GM19468 (cell line): ENCODE measurements around the gene CIBAR2.

Experiments used
- ATAC-seq: cut with Tn5 transposase; IDR thresholded peaks from one replicate; pipeline ENCODE4 v1.9.1; 2021; ENCODE audit warnings: mild to moderate bottlenecking, moderate library complexity, moderate number of reproducible peaks; ENCODE audit not compliant: unreplicated experiment; ENCODE audit errors: extremely low read depth

Gene CIBAR2

DNA sequence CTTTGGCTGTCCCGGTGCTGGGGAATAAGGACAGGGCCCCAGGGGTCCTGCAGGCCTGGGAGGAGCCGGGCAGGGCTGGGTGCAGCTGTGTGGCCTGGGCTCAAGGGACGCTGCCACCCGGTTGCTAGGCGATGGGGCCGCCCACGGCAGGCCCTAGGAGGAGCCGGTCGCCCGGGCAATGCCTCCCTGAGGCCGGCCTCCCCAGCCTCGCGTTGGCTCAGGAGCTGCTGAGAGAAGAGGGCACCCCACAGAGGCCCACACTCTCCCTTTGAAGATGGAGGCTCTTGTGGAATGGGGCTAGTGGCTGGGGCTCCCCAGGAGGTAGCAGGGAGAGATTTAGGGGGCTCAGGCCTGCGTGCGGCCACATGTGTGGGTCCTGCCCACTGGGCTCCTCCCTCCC lies at the start of gene CIBAR2:
TSS of gene CIBAR2 (minus strand) at position 109 of the 400 bp plus-strand sequence. CDS start 120 bp downstream, outside the sequence.
- no peak for ATAC-seq

DNA sequence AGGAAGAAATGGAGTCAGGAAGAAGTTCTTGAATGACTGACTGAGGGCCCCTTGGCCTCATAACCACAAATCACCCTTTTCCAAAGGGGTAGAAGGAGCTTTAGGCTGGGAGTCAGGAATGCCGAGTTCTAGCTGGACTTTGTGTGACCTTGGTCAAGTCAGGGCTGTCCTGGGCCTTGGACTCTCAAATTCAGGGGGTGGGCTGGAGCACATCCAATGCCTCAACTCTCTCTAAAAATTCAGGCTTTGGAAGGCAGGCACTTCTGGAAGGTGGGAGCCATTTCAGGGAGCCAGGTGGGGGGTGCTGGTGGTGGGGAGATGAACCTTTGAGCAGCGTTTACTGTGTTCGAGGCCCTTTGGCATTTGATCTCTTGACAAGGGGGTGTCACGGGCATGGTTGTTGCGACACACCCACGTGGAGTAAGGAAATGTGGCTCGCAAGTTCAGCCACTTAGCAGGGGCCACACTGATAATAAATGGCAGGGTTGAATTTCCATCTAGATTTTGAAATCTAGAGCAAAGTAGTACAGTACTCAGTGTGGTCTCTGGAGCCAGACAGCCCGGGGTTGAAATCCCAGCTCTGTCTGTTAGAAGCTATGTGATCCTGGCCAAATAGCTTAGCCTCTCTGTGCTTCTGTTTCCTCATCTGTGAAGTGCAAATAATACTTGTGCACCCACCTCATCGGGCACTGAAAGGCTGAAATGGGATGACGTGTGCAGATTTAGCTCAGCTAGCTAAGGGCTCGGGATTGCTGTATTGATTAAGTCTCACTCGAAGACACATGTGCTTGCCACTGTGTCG lies 47.1 kb upstream of the CIBAR2 start:
- no peak for ATAC-seq

DNA sequence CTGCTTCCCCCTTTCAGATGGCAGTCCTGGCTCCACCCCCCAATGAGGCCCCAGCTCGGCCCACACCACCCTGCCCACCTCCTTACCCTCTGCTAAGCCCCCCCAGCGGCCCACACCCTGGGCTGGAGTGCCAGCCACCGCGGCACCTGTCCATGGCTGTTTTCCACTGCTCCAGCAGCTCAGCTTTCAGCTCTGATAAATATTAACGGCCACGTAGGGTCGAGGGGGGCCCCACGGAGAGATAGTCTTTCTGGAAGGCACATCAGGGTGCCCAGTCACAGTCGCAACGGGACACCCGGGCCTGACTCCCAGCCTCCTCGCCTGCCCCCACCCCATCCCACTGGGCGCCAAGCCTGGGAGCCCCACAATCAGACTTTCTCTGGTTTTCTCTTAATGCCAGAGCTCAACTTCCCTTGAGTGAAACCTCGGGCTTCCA lies 46.5 kb upstream of the CIBAR2 start:
- no peak for ATAC-seq

DNA sequence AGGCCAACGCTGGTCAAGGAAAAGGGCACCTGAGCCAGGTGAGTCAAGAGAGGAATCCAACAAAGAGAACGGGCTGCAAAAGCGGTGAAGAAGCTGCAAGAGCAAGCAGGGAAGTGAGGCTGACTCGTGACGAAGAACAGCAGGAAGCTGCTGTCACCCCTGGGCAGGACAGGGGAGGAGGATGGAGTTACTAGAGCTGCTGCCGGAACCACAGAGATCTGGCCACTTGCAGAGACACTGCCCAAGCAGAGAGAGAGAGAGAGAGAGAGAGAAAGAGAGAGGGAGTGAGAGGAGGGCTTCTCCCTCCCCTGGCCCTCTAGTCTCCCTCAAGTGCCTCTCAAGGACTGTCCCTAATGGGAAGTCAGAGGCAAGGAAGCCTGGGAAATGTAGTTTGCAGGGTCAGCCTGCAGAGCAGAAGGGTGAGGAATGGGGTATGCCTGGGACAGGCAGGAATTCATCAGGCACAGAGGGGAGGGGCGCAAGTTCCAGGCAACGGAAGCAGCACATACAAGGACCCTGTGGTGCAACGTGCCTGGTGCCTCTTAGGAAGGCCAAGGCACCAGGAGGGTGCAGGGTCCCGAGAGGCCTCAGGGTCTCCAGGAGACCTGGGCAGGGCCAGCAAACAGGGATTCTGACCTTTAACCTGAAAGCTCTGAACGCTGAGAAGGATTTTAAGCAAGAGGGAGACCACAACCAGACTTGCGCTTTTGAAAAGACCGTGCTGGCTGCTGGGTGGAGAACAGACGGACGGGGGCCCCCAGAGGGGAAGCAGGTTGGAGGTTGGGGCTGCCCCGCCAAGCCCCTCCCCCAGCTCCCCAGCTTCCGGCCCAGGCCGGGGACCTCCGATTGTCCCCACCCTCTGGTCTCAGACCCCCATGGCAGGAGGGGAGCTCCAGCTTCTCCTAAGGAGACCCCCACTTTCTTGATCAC lies 45.8 kb upstream of the CIBAR2 start:
- ATAC-seq, result no peak

DNA sequence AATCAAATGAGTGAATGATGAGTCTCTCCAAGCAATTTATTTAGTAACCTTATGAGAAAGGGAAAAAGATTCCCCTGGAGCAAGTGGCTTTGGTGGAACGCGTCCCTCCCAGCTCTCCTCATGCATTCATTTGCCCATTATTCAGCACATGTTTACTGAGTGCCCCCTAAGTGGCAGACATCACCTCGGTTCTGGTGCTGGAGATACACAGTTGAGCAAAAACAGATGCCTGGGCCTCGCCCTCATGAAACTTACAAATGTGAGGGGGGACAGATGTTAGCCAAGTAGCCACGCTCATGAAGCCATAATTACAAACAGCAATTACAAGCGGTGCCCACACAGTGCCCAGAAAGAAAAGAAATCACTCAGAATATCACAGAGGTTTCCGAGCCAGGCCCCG lies 45.1 kb upstream of the CIBAR2 start:
- no peak for ATAC-seq

DNA sequence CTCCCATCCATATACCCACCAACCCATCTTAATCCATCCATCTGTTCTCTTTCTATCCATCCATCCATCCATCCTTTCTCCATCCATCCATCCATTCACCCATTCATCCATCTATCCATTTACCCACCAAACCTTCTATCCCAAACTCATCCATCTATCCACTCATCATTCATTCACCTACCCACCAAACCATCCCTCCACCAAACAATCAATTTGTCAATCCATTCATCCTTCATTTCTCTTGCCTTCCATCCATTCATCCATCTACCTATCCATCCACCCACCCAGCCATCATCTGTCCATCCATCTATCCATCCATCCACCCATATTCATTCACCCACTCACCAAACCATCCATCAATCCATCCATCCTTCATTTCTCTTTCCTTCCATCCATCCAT lies 44.6 kb upstream of the CIBAR2 start:
- no peak for ATAC-seq

DNA sequence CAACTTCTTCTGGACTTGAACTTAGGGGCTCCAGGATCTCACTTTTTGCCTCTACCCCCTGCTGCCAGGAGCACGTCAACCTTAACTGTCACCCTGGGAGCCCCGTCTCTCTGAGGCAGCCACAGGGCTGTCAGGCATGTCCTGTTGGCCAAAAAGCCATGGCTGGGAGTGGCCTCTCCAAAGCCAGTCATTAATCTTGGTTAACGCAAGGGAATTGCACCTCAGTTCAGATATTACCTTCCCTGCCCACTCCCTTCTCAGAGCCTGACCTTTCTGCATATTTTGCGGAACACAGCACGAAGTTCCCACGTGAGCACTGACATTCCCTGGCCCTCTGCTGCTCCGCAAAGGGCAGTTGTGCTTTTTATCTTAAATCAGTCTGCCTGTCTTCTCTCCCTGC lies 44.2 kb upstream of the CIBAR2 start:
- ATAC-seq, result no peak

DNA sequence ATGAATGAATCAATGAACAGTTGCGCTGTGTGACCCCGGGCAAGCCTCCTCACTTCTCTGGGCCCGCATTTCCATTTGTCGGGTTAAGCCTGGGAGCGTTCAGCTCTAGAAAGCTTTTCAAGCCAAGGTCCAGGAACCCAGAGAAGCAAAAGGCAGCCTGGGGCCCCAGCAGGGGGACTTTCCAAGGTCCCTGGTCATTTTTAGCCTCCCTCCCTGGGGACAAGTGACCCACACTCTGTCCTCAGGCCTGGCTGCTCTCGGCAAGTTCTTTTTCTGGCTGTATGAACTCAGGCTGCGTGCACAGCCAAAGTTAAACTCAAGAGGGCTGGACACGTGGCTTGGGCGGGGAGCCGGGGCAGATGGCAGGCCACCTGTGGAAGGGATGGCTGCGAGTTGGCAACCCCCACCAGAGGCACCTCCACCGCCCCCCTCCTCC lies 41.4 kb upstream of the CIBAR2 start:
- no peak for ATAC-seq

DNA sequence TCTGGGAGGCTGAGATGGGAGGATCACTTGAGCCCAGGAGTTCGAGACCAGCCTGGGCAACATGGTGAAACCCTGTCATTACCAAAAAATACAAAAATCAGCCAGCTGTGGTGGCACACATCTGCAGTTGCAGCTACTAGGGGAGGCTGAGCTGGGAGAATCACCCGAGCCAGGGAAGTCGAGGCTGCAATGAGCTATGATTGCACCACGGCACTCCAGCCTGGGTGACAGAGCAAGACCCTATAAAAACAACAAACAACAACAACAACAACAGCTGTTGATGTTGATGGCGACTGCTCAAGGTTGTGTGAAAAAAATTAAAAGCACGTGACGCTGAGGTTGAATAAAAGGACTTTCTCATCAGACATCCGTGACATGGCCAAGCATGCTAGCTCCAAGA lies 40.8 kb upstream of the CIBAR2 start:
- ATAC-seq, result no peak

DNA sequence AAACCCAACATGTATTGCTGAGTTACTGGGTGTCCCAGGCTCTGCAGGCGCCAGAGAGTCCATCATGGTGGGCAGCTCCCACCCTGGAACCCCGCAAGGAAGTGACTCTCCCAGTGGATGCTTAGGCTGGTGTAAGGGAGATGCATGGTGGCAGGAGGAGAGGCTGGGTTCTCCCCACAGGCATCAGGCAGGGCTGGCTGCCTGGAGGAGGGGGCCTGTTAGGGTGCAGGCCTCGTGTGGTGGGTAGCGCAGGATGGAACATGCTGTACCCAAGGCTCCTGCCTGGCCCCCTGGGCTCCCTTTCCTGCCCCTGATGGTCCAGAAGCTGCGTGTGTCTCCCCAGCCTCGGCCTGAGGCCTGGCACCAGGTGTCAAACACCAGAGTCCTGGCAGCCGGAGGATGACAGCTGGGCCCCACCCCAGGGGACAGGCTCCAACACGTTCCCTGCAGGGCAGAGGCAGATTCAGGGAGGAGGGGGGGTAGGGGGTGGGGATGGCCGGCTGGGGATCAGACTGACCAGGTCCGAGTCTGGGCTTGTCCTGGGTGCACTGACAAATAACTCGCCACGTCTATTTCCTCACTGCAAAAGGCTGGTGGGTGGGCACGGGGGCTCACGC lies 40.2 kb upstream of the CIBAR2 start:
- no peak for ATAC-seq

DNA sequence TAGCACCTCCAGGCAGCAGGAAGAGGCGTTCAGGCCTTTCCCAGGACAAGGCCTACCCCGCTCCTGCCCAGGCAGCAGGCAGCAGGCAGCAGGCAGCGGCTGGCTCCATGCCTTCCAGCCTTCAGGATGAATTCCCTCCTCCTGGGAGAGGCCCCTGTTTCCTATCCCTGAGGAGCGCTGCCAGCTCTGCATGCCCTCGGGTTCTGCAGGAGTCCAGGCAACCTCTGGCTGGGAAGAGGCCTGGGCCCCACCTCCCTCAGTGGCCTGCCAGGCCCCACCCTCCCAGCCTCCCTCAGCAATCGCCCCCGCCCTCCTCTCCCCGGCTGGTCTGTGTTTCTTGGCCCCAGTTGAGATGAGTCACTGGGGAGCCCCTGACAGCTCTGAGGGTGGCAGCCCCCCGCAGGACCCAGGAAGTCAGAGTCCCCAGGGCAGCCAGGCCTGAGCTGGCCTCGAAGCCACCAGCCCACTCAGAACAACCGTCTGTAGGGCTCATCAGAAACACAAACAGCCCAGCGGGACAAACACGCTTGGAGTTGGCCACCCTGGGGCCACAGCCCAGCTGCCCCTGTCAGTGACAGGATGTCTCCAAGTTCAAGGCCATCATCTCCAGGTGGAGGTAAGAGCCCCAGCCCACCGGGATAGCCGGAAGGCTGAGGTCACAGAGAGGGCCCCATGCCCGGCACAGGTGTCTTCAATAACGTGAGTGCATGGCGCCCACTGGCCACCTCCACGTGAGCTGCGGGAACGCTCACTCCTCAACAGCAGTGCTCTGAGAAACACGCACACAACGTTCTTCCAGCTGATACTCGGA lies 39.5 kb upstream of the CIBAR2 start:
- no peak for ATAC-seq

DNA sequence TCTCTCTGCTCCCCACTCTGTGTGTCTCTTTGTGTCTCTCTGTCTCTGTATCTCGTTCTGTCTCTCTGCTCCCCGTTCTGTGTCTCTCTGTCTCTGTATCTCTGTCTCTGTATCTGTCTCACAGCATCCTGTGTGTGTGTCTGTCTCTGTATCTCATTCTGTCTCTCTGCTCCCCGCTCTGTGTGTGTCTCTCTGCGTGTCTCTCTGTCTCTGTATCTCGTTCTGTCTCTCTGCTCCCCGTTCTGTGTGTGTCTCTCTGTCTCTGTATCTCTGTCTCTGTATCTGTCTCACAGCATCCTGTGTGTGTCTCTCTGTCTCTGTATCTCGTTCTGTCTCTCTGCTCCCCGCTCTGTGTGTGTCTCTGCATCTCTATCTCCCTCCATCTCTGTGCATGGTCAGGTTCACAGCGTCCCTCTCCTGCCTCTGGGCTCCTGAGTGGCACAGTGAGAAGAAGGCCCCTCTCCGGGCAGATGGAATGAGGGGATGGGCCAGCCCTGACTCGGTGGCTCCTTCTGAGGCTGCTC lies 38.9 kb upstream of the CIBAR2 start:
- no peak for ATAC-seq

DNA sequence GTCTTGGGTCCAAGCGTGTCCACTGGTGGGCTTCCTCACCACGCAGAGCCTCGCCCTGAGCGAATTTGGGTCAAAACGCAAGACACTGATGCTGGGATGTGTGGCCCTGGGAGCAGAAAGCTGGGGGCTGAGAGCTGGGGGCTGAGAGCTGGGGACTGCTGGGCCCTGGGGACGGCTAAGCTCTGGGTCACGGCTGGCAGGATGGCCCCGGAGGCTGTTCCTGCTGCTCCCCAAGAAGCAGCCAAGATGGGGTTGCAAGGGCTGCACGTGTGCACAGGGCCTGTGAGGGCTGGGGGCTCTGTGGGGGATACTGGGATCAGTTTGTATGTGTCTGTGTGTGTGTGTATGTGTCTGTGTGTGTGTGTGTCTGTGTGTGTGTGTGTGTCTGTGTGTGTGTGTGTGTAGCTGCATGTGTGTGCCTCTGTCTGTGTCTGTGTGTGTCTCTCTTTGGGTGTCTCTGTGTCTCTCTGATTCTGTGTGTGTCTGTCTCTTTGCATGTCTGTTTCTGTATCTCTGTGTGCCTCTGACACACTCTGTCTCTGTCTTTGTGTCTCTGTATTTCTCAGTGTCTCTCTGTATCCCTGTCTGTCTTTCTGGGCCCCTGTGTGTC lies 38.2 kb upstream of the CIBAR2 start:
- ATAC-seq, result no peak

DNA sequence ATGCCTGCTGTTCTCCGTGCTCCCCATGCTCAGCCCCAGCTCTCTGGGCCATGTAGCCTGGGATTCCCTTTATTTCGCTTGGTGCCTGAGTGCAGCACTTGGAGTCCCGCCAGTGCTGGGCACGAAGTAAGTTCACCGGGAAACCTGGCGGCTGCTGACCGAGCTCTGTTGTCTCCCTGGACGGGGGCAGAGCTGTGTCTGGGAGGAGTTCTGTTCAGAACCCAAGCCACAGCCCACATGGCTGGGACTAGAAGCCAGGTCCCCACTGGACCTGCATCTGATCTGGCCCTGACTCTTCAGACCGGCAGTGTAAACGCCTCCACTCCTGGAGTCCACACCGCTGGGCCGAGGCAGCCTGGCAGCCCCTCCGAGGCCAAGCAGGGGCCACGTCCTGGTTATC lies 37.5 kb upstream of the CIBAR2 start:
- ATAC-seq, result no peak

DNA sequence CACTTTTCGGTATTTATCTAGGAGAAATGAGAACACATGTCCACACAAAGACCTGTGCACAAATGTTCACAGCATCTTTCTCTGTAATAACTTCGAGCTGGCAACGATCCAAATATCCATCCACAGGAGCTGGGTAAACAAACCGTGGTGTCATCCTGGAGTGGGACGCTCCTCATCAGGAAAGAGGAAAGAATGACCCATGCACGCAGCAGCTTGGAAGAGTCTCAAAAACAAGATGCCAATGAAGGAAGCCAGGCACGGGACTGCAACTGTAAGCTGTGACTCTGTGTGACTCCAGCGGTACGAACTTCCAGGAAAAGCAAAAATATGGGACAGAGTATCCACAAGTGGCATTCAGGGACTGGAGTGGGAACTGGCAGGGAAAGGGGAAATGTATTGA lies 36.7 kb upstream of the CIBAR2 start:
- ATAC-seq, result no peak

DNA sequence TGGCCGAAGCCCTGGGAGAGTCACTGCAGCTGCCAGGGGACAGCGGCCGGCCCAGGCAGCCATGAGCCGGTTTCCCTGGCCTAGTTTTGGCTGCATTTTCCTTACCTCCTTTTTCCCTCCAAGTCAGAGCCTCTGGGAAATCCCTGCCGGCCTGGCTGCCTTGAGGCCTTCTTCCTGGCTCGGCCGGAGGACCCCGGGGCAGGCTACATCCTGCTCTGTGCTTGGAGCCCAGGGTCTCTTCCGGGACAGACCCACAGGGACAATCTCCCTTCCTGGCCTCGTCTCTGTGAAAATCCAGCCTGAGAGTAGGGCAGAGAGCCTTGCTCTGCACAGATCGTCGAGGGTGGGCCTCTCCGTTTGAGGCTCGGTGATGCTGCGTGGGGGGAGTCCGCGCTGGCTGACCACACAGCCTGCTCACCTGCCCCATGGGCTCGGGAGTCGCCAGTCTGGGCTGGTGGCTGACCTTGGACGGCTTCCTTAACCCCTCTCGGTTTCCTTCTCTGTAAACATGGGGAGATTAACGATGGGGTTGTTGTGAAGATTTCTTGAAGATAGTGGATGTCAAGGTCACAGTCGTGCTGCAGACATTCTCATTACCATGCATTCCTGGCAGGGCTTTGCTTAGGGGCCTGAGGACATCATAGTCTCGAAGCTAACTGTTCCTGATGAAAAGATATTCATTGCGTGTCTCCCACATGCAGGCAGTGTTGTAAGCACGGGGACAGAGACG lies 34.8 kb upstream of the CIBAR2 start:
- no peak for ATAC-seq

DNA sequence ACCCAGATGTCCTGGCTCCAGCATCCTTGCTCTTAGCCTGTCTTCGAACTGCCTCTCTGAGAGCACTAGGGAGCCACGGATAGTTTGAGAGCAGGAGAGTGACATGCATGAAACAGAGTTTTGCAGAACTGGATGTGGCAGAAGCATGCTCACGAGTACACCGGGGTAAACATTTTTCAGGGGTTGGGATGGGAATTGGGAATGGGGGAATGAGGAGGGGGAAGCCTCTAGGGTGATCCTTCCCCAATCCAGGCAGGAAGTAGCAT lies 34.2 kb upstream of the CIBAR2 start:
- no peak for ATAC-seq

DNA sequence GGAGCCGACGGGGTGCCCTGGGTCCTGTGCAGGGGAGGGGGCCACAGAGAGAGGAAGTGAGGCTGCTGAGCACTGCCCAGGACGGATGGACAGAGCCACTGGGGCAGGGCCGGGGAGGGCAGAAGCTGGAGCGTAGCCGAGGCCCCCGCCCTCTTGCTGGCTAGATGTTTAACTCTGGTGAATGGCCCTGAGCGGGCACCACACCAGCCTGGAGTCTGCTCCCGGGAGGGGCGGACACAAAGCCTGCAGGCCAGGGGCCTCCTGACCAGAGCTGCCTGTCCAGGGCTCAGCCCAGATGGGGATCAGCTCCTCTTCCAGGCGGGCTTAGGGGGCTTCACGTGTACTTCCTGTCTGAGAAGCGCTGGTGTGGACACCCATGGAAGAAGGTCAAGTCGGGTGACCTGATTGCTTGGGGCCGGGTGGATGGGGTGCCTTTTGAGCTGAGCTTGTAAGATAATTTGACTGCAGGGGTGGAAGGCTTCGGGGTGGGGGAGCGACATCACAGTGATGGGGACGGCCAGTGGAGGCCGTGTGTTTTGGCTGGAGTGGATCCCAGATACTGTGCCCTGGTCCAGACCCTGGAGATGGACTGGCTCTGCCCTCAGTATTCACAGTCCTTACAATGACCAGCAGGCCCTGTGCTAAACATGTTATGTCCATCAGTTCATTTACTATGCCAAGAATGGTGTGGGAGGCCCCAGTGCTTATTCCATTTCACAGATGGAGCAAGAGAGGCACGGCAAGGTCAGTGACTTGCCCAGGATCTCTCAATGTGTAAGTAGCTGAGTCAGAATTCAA lies 33.7 kb upstream of the CIBAR2 start:
- no peak for ATAC-seq
